ENCODE data around the gene KCMF1.

DNA sequence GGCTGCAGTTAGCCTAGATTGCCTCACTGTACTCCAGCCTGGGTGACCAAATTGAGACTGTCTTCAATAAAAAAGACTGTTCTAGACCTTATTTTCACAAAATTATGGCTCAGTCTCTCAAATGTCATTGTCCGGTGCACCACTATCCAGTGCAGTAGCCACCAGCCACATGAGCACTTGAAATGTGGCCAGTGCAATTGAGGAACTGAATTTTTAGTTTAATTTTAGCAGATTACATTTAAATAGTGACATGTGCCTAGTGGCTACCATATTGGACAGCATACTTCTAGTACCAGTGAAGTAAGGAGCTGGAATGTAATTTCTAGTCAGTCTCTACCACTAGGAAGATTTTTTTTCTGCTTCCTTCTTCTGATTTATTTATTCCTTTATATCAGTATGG lies 39.4 kb downstream of the KCMF1 start:
- TF ChIP-seq, protein P1, sequence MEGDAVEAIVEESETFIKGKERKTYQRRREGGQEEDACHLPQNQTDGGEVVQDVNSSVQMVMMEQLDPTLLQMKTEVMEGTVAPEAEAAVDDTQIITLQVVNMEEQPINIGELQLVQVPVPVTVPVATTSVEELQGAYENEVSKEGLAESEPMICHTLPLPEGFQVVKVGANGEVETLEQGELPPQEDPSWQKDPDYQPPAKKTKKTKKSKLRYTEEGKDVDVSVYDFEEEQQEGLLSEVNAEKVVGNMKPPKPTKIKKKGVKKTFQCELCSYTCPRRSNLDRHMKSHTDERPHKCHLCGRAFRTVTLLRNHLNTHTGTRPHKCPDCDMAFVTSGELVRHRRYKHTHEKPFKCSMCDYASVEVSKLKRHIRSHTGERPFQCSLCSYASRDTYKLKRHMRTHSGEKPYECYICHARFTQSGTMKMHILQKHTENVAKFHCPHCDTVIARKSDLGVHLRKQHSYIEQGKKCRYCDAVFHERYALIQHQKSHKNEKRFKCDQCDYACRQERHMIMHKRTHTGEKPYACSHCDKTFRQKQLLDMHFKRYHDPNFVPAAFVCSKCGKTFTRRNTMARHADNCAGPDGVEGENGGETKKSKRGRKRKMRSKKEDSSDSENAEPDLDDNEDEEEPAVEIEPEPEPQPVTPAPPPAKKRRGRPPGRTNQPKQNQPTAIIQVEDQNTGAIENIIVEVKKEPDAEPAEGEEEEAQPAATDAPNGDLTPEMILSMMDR (IDR thresholded peaks at IDR 0.05; ENCODE audit: insufficient read depth, low read depth, low read length) = no peak
- TF ChIP-seq EZH2 (IDR thresholded peaks at IDR 0.05; ENCODE audit: insufficient read depth, low read length) = no peak
